Nephron progenitor cell (in vitro differentiated cells): ENCODE results near the gene MEAK7.

Source experiments
- DNase-seq: peaks from one replicate; pipeline ENCODE4 v3.0.0; 2021
- H3K27ac Mint-ChIP-seq: 2 replicates; pipeline ENCODE4 v1.8.0; 2021; ENCODE audit warnings: mild to moderate bottlenecking, moderate library complexity, mixed read lengths
- H3K27me3 Mint-ChIP-seq: 2 replicates; pipeline ENCODE4 v1.8.0; 2021; ENCODE audit warnings: mild to moderate bottlenecking, low read depth, mixed read lengths; ENCODE audit not compliant: poor library complexity
- H3K36me3 Mint-ChIP-seq: 2 replicates; pipeline ENCODE4 v1.8.0; 2021; ENCODE audit warnings: low read depth, mixed read lengths
- H3K4me1 Mint-ChIP-seq: 2 replicates; pipeline ENCODE4 v1.8.0; 2021; ENCODE audit warnings: mixed read lengths
- H3K4me3 Mint-ChIP-seq: 2 replicates; pipeline ENCODE4 v1.8.0; 2021; ENCODE audit warnings: mild to moderate bottlenecking, moderate library complexity, mixed read lengths
- H3K9me3 Mint-ChIP-seq: 2 replicates; pipeline ENCODE4 v1.8.0; 2021; ENCODE audit warnings: mild to moderate bottlenecking, moderate library complexity, mixed read lengths
- CTCF ChIP-seq: fragments of 200-600 bp; sonication (generic); IDR thresholded peaks from 2 replicates; pipeline ENCODE4 v1.5.0; 2021; ENCODE audit warnings: antibody characterized with exemption

Gene MEAK7

GRCh38 chr16:84511831-84512230, 7.4 kb upstream of the MEAK7 start:
- Mint-ChIP-seq H3K27ac (no peak overlapping the region), H3K4me3 (no peak overlapping the region), H3K27me3 (peaks cover 17% of the 10 kb centered on the region), H3K4me1 (peaks cover 77% of the 10 kb centered on the region), H3K9me3 (no peaks in the 10 kb centered on the region), H3K36me3 (no peaks in the 10 kb centered on the region)
- no peak for TF ChIP-seq CTCF
- DNase-seq: no peak

GRCh38 chr16:84511180-84511800, 6.8 kb upstream of the MEAK7 start:
- H3K9me3 Mint-ChIP-seq: no peaks in the 10 kb centered on the region
- H3K4me3 Mint-ChIP-seq: no peak overlapping the region
- H3K4me1 Mint-ChIP-seq: peaks cover 73% of the 10 kb centered on the region
- H3K27ac Mint-ChIP-seq: no peak overlapping the region
- peaks cover 19% of the 10 kb centered on the region for H3K27me3 Mint-ChIP-seq
- peak; percentile 98 for TF ChIP-seq CTCF
- peak; percentile 82 for DNase-seq
- no peaks in the 10 kb centered on the region for H3K36me3 Mint-ChIP-seq

GRCh38 chr16:84509032-84509950, 4.8 kb upstream of the MEAK7 start:
- H3K4me1 Mint-ChIP-seq: peaks cover 75% of the 10 kb centered on the region
- TF ChIP-seq CTCF: no peak
- peaks cover 14% of the 10 kb centered on the region for H3K27me3 Mint-ChIP-seq
- no peak for DNase-seq
- H3K27ac Mint-ChIP-seq: no peak overlapping the region
- H3K36me3 Mint-ChIP-seq: no peaks in the 10 kb centered on the region
- H3K9me3 Mint-ChIP-seq: no peaks in the 10 kb centered on the region
- peak overlapping the region; percentile 11 for H3K4me3 Mint-ChIP-seq

- Mint-ChIP-seq H3K9me3 (no peaks in the 10 kb centered on the region), H3K4me1 (peaks cover 74% of the 10 kb centered on the region), H3K36me3 (no peaks in the 10 kb centered on the region), H3K4me3 (no peak overlapping the region), H3K27me3 (peaks cover 13% of the 10 kb centered on the region), H3K27ac (no peak overlapping the region)
- no peak for DNase-seq
- no peak for TF ChIP-seq CTCF
Observed at GRCh38 chr16:84508502-84508901, 4.0 kb upstream of the MEAK7 start.

GRCh38 chr16:84507011-84507982, 2.8 kb upstream of the MEAK7 start:
- peaks cover 77% of the 10 kb centered on the region for H3K4me1 Mint-ChIP-seq
- H3K9me3 Mint-ChIP-seq: no peaks in the 10 kb centered on the region
- TF ChIP-seq CTCF: no peak
- H3K4me3 Mint-ChIP-seq: no peak overlapping the region
- H3K36me3 Mint-ChIP-seq: no peaks in the 10 kb centered on the region
- DNase-seq: no peak
- peaks cover 13% of the 10 kb centered on the region for H3K27me3 Mint-ChIP-seq
- H3K27ac Mint-ChIP-seq: no peak overlapping the region
